H1 (cell line): ENCODE data around the gene PBXIP1. TPM values are rescaled to one million over a fixed set of nuclear protein-coding genes. Genes with fewer than 3 reads are reported as not detected.

Experiments used
- CTCF ChIA-PET: fragments of 300-600 bp; sonication (Branson Sonifier 250); formaldehyde crosslinking; loops from one replicate; lab custom pipeline; 2021; ENCODE audit not compliant: partially characterized antibody; lab: Charles Lee
- POLR2A ChIA-PET: fragments of 300-600 bp; sonication (Branson Sonifier 250); formaldehyde crosslinking; loops from one replicate; lab custom pipeline; 2021; ENCODE audit warnings: inconsistent platforms; ENCODE audit not compliant: partially characterized antibody; lab: Charles Lee
- DNase-seq, 2 experiments: peaks; one replicate each; pipeline versions ENCODE4 v3.0.0 to v3.0.0-alpha.2; 2010 to 2022; ENCODE audit warnings: low spot score in 2 of 2, low read depth in 1 of 2, mixed read lengths in 1 of 2
- FAIRE-seq: peaks from 2 replicates; lab custom pipeline; 2011; peaks lifted over from hg19 to GRCh38; lab: Jason Lieb, UNC
- H2AFZ ChIP-seq: 2 replicates; pipeline ENCODE4 v1.8.1; 2012; ENCODE audit warnings: low read length, inconsistent platforms
- H2AK5ac ChIP-seq: 2 replicates; pipeline ENCODE4 v1.6.1; 2013; ENCODE audit warnings: low read depth, low read length
- H2BK120ac ChIP-seq: replicated peaks from 2 replicates; pipeline ENCODE3; 2013; ENCODE audit warnings: low read depth, low read length, inconsistent platforms
- H2BK12ac ChIP-seq: 2 replicates; pipeline ENCODE4 v1.6.1; 2013; ENCODE audit warnings: low read depth, low read length
- H2BK15ac ChIP-seq: 2 replicates; pipeline ENCODE4 v1.6.1; 2013; ENCODE audit warnings: low read length
- H2BK20ac ChIP-seq: 2 replicates; pipeline ENCODE4 v1.6.1; 2013; ENCODE audit warnings: low read length
- H2BK5ac ChIP-seq: 2 replicates; pipeline ENCODE4 v1.6.1; 2013; ENCODE audit warnings: low read depth, low read length
- H3K14ac ChIP-seq: 2 replicates; pipeline ENCODE4 v1.6.1; 2013; ENCODE audit warnings: inconsistent platforms; ENCODE audit not compliant: insufficient read length
- H3K18ac ChIP-seq: 2 replicates; pipeline ENCODE4 v1.6.1; 2013; ENCODE audit warnings: low read length; ENCODE audit errors: extremely low read depth
- H3K23ac ChIP-seq: 2 replicates; pipeline ENCODE4 v1.6.1; 2013; ENCODE audit warnings: inconsistent platforms; ENCODE audit not compliant: insufficient read length
- H3K23me2 ChIP-seq: 2 replicates; pipeline ENCODE4 v1.6.1; 2013; ENCODE audit warnings: low read depth, low read length
- H3K27ac ChIP-seq: 2 replicates; pipeline ENCODE4 v1.6.1; 2011; ENCODE audit warnings: low read depth, low read length, inconsistent platforms
- H3K27me3 ChIP-seq, 4 experiments: replicated peaks in 1 of 4; 1 replicate in 1 of 4; 2 replicates in 3 of 4; pipeline versions ENCODE4 v1.6.1 to v1.8.1; 2011 to 2013; ENCODE audit warnings: low read length in 3 of 4, mild to moderate bottlenecking in 3 of 4, inconsistent platforms in 2 of 4, mixed read lengths in 2 of 4, moderate library complexity in 1 of 4; ENCODE audit not compliant: control insufficient read depth in 3 of 4, insufficient read depth in 3 of 4; ENCODE audit errors: extremely low read depth in 1 of 4
- H3K36me3 ChIP-seq, 4 experiments: 2 replicates each; pipeline versions ENCODE4 v1.6.1 to v1.8.1; 2011 to 2013; ENCODE audit warnings: mild to moderate bottlenecking in 4 of 4, low read length in 3 of 4, moderate library complexity in 2 of 4, control low read depth in 1 of 4, inconsistent platforms in 1 of 4; ENCODE audit not compliant: insufficient read depth in 4 of 4, control insufficient read depth in 2 of 4
- H3K4ac ChIP-seq: replicated peaks from 2 replicates; pipeline ENCODE3; 2013; ENCODE audit warnings: low read length, low read depth, mixed read lengths, inconsistent platforms; ENCODE audit not compliant: insufficient read length
- H3K4me1 ChIP-seq, 4 experiments: replicated peaks in 1 of 4; 1 replicate in 1 of 4; 2 replicates in 3 of 4; pipeline versions ENCODE4 v1.6.1 to v1.8.1; 2011 to 2013; ENCODE audit warnings: low read length in 3 of 4, inconsistent platforms in 2 of 4, mixed read lengths in 1 of 4; ENCODE audit not compliant: insufficient read depth in 4 of 4, control insufficient read depth in 3 of 4
- H3K4me2 ChIP-seq, 2 experiments: 2 replicates each; pipeline versions ENCODE4 v1.6.1 to v1.8.1; 2011 to 2013; ENCODE audit warnings: low read depth in 2 of 2, low read length in 2 of 2, control low read depth in 1 of 2, inconsistent platforms in 1 of 2, mild to moderate bottlenecking in 1 of 2; ENCODE audit not compliant: insufficient read depth in 1 of 2
- H3K4me3 ChIP-seq, 4 experiments: fragments of 200-600, 300-600 bp in 1 of 4; sonication (generic), shearing (Covaris generic), sonication (Bioruptor Twin) in 1 of 4; 2 replicates each; pipeline versions ENCODE4 v1.5.1 to v1.8.1; 2011 to 2016; ENCODE audit warnings: low read length in 4 of 4, low read depth in 3 of 4, control low read depth in 2 of 4, inconsistent platforms in 2 of 4, mild to moderate bottlenecking in 2 of 4, mixed read lengths in 1 of 4, moderate library complexity in 1 of 4; ENCODE audit not compliant: insufficient read depth in 2 of 4; ENCODE audit errors: extremely low read depth in 1 of 4
- H3K56ac ChIP-seq: replicated peaks from 2 replicates; pipeline ENCODE3; 2013; ENCODE audit warnings: low read depth, mild to moderate bottlenecking, mixed read lengths, low read length, inconsistent platforms; ENCODE audit not compliant: insufficient read length
- H3K79me1 ChIP-seq: 2 replicates; pipeline ENCODE4 v1.6.1; 2013; ENCODE audit warnings: low read depth, low read length, control low read depth
- H3K79me2 ChIP-seq, 2 experiments: 2 replicates each; pipeline versions ENCODE4 v1.6.1 to v1.8.1; 2012 to 2013; ENCODE audit warnings: low read length in 2 of 2, mild to moderate bottlenecking in 2 of 2, inconsistent platforms in 1 of 2; ENCODE audit not compliant: insufficient read depth in 2 of 2, control insufficient read depth in 1 of 2
- H3K9ac ChIP-seq, 4 experiments: replicated peaks in 1 of 4; 1 replicate in 1 of 4; 2 replicates in 3 of 4; pipeline versions ENCODE4 v1.6.1 to v1.8.1; 2011 to 2013; ENCODE audit warnings: low read depth in 3 of 4, low read length in 3 of 4, control low read depth in 2 of 4, mild to moderate bottlenecking in 2 of 4, moderate library complexity in 2 of 4, inconsistent platforms in 1 of 4; ENCODE audit errors: extremely low read depth in 1 of 4
- H3K9me3 ChIP-seq, 2 experiments: 2 replicates each; pipeline versions ENCODE4 v1.6.1 to v1.8.1; 2012 to 2013; ENCODE audit warnings: mild to moderate bottlenecking in 2 of 2, moderate library complexity in 2 of 2, control low read depth in 1 of 2, inconsistent platforms in 1 of 2, low read depth in 1 of 2, low read length in 1 of 2, mixed read lengths in 1 of 2; ENCODE audit not compliant: insufficient read depth in 2 of 2
- H4K20me1 ChIP-seq, 2 experiments: replicated peaks in 1 of 2; 2 replicates each; pipeline versions ENCODE3 to v1.8.1; 2011 to 2013; ENCODE audit warnings: inconsistent platforms in 2 of 2, low read length in 2 of 2, mild to moderate bottlenecking in 1 of 2; ENCODE audit not compliant: insufficient read depth in 2 of 2, control insufficient read depth in 1 of 2
- H4K5ac ChIP-seq: 2 replicates; pipeline ENCODE4 v1.6.1; 2013; ENCODE audit warnings: low read length, low read depth, mixed read lengths, inconsistent platforms; ENCODE audit not compliant: insufficient read length
- H4K8ac ChIP-seq: 2 replicates; pipeline ENCODE4 v1.8.0; 2013; ENCODE audit warnings: mild to moderate bottlenecking, moderate library complexity, low read length, inconsistent platforms; ENCODE audit not compliant: insufficient read depth; ENCODE audit errors: extremely low read depth
- H4K91ac ChIP-seq: replicated peaks from 2 replicates; pipeline ENCODE3; 2013; ENCODE audit warnings: low read length, mixed read lengths, inconsistent platforms; ENCODE audit not compliant: insufficient read length
- ATF3 ChIP-seq: IDR thresholded peaks from 2 replicates; pipeline ENCODE4 v1.6.1; 2011; ENCODE audit warnings: low read depth, mild to moderate bottlenecking, low read length; ENCODE audit not compliant: insufficient read depth
- BACH1 ChIP-seq: IDR thresholded peaks from 2 replicates; pipeline ENCODE4 v1.6.1; 2012; ENCODE audit warnings: low read length, improper control_type of control experiment
- CHD2 ChIP-seq: IDR thresholded peaks from 2 replicates; pipeline ENCODE4 v1.6.1; 2012; ENCODE audit warnings: low read length, improper control_type of control experiment
- EZH2 ChIP-seq: fragments of 200-600 bp; sonication (generic); IDR thresholded peaks from 2 replicates; pipeline ENCODE4 v1.7.1; 2012; ENCODE audit warnings: low read depth, mild to moderate bottlenecking, moderate library complexity, low read length, inconsistent platforms; ENCODE audit not compliant: severe bottlenecking
- JUND ChIP-seq: IDR thresholded peaks from 2 replicates; pipeline ENCODE4 v1.6.1; 2011; ENCODE audit warnings: mild to moderate bottlenecking, improper control_type of control experiment, low read length
- KDM4A ChIP-seq: IDR thresholded peaks from one replicate; pipeline ENCODE4 v1.7.1; 2012; ENCODE audit warnings: low read depth, mild to moderate bottlenecking, moderate library complexity, low read length, inconsistent platforms; ENCODE audit not compliant: severe bottlenecking
- SIRT6 ChIP-seq: IDR thresholded peaks from one replicate; pipeline ENCODE4 v1.7.1; 2012; ENCODE audit warnings: low read length, inconsistent platforms
- SP2 ChIP-seq: IDR thresholded peaks from 2 replicates; pipeline ENCODE4 v1.6.1; 2012; ENCODE audit warnings: mild to moderate bottlenecking, low read length, inconsistent platforms
- SUZ12 ChIP-seq: fragments of 200-600 bp; sonication (generic); IDR thresholded peaks from 2 replicates; pipeline ENCODE4 v1.6.1; 2012; ENCODE audit warnings: mild to moderate bottlenecking, inconsistent platforms, low read length, moderate library complexity, mixed read lengths
- ZNF274 ChIP-seq: IDR thresholded peaks from 2 replicates; pipeline ENCODE4 v1.7.0; 2012; ENCODE audit warnings: low read length, borderline replicate concordance; ENCODE audit errors: extremely low read depth
- WGBS, 2 experiments: shearing (Covaris generic) in 1 of 2; methylation state at CpG; one replicate each; pipeline versions ENCODE4 v1.1.6 to v1.1.7; 2013 to 2015; ENCODE audit warnings: low lambda C conversion rate in 2 of 2, mixed read lengths in 2 of 2, inconsistent platforms in 1 of 2, low coverage in 1 of 2, missing lambda C conversion rate in 1 of 2; ENCODE audit not compliant: insufficient replicate concordance in 2 of 2, insufficient coverage in 1 of 2, insufficient read length in 1 of 2; ENCODE audit errors: extremely low coverage in 1 of 2, missing lambda C conversion rate in 1 of 2; 5-methylcytosine and 5-hydroxymethylcytosine counted together
- polyA plus RNA-seq, 7 experiments: library from polyadenylated mRNA; depleted of rRNA in 3 of 7; stranded (reverse) in 5 of 7; unstranded in 2 of 7; fragments of >200 nt in 5 of 7; fragments of 200-250 nt in 2 of 7; gene quantifications; 1 replicate in 5 of 7; 2 replicates in 1 of 7; 4 replicates in 1 of 7; pipeline versions ENCODE4 v1.2.1 to v1.2.3, GENCODE V29; 2011 to 2013; ENCODE audit warnings: missing spikeins in 2 of 7, mixed read lengths in 2 of 7
- total RNA-seq: library from RNA; stranded (reverse); fragmentation: NEBNext Ultra II Directional; extraction: Animal tissue kit (Norgen Biotek cat#: 25700); gene quantifications from 2 replicates; pipeline ENCODE4 v1.2.1, GENCODE V29; 2021
- TF ChIP-seq, protein P1 (sequence below): IDR thresholded peaks from 2 replicates; pipeline ENCODE4 v1.6.1; 2012; ENCODE audit warnings: inconsistent platforms

PBXIP1 gene
- total and polyA plus RNA-seq, 2 of the 8 experiments (the other 6 are each of a cell fraction or from before 2014, with no cell fraction given): 12.0 to 19.8 TPM

DNA sequence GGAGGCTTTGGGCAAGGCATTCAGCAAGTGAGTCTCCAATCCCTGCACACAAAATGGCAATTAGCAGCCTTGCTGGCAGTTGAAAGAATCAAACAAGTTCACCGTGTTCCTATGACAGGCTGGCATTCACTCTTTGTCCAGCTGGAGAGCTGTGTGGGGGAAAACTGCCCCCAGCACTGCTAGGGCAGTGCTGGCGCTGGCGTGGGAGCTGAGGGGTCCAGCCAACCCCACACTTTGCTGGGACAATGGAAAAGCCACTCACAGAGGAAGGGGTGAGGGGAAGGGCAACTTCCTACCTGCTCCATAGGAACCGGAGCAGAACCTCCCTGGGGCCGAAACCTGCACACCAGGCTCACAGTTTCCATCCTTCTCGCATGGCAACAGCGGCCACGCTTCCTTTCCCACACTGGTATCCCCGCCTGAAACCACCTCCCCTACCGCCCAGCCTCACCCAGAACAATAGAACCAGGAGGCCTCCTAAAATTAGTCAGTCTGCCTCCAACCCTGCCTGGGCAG lies 59.1 kb downstream of the PBXIP1 start:
- no peaks in the 10 kb centered on the region for H3K27me3 ChIP-seq
- H2BK20ac ChIP-seq: no peak overlapping the region
- no peak overlapping the region for H2BK12ac ChIP-seq
- no peak overlapping the region for H2BK120ac ChIP-seq
- no peak overlapping the region; the same call in 1 of the 2 replicates for H2BK15ac ChIP-seq
- H3K27ac ChIP-seq: no peak overlapping the region
- H3K79me1 ChIP-seq: no peaks in the 10 kb centered on the region
- DNase-seq: no peak
- H3K4ac ChIP-seq: no peak overlapping the region
- ChIA-PET CTCF (interaction anchor here (0.7 to 2.5 kb wide), 7 partner anchors 10 to 165 kb away, joined by 3 to 8 read pairs (median 3); no protein-coding TSS in a partner anchor), POLR2A (no interaction called here)
- H3K4me1 ChIP-seq: no peaks in the 10 kb centered on the region; a peak in 1 of 7 replicates
- H4K5ac ChIP-seq: no peak overlapping the region
- H3K9ac ChIP-seq: no peak overlapping the region
- H2AK5ac ChIP-seq: no peak overlapping the region
- H3K4me2 ChIP-seq: no peak overlapping the region
- no peak overlapping the region for H3K56ac ChIP-seq
- no peak overlapping the region for H3K18ac ChIP-seq
- no peak overlapping the region for H4K8ac ChIP-seq
- no peak overlapping the region; the same call in 1 of the 2 replicates for H2BK5ac ChIP-seq
- H3K36me3 ChIP-seq: no peaks in the 10 kb centered on the region
- peaks cover 3% of the 10 kb centered on the region; the same call in 1 of the 2 replicates for H3K23me2 ChIP-seq
- no peaks in the 10 kb centered on the region for H4K20me1 ChIP-seq
- H3K14ac ChIP-seq: no peak overlapping the region
- peaks cover 0 to 4% of the 10 kb centered on the region in 2 experiments; a peak in 1 of 4 replicates for H3K9me3 ChIP-seq
- no peak overlapping the region for H3K23ac ChIP-seq
- no peak overlapping the region for H2AFZ ChIP-seq
- no peaks in the 10 kb centered on the region for H3K79me2 ChIP-seq
- H4K91ac ChIP-seq: no peak overlapping the region
- WGBS, 2 experiments: 88% methylated on average over 10 of the region's 10 CpGs; no CpG with 5 or more reads in 1 of the 2 experiments
- no peak overlapping the region for H3K4me3 ChIP-seq
- FAIRE-seq: no peak
- TF ChIP-seq KDM4A (no peak), ZNF274 (no peak), SUZ12 (no peak), SIRT6 (no peak), CHD2 (no peak), ATF3 (no peak), SP2 (no peak), EZH2 (no peak), JUND (no peak), BACH1 (no peak)
- TF ChIP-seq, protein P1, sequence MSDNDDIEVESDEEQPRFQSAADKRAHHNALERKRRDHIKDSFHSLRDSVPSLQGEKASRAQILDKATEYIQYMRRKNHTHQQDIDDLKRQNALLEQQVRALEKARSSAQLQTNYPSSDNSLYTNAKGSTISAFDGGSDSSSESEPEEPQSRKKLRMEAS: no peak
